HK-2 (cell line): Measurements from ENCODE around the gene PTPRR.

Experiments used
- DNase-seq: peaks from one replicate; pipeline ENCODE4 v3.0.0-alpha.2; 2018; ENCODE audit not compliant: unreplicated experiment

PTPRR gene, protein sequence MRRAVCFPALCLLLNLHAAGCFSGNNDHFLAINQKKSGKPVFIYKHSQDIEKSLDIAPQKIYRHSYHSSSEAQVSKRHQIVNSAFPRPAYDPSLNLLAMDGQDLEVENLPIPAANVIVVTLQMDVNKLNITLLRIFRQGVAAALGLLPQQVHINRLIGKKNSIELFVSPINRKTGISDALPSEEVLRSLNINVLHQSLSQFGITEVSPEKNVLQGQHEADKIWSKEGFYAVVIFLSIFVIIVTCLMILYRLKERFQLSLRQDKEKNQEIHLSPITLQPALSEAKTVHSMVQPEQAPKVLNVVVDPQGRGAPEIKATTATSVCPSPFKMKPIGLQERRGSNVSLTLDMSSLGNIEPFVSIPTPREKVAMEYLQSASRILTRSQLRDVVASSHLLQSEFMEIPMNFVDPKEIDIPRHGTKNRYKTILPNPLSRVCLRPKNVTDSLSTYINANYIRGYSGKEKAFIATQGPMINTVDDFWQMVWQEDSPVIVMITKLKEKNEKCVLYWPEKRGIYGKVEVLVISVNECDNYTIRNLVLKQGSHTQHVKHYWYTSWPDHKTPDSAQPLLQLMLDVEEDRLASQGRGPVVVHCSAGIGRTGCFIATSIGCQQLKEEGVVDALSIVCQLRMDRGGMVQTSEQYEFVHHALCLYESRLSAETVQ

DNA sequence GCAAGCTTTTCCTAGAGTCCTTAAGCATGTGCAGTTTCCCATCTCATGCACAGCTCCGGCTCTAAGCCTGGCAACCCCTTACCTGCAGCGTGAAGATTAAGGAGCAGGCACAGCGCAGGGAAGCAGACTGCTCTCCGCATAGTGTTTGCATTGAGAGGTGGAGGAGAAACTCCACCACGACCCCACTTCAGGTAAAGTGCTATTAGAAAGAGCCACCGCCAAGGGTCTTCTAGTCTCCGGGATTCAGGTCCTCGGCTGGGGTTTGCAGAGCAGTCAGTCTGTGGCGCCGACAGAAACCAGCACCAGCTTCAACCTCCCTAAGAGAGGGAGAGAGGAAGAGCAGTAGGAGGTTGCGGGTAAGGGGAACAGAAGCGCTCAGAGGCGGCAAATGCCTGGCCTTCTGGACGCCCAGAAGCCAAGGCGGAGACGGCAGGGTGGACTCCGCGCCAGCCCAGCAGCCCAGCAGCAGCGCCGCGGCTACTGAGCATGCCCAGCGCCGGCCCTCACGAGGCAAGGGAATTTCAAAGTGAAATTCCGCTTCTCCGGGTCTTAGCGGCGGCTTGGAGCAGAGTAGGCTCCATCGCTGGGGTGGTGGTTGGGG, at the start of gene PTPRR:
Gene PTPRR, minus strand, starts transcription at position 488 of the 601 bp plus-strand sequence. Its CDS starts 348 bp downstream, at position 140.
- DNase-seq = no peak

DNA sequence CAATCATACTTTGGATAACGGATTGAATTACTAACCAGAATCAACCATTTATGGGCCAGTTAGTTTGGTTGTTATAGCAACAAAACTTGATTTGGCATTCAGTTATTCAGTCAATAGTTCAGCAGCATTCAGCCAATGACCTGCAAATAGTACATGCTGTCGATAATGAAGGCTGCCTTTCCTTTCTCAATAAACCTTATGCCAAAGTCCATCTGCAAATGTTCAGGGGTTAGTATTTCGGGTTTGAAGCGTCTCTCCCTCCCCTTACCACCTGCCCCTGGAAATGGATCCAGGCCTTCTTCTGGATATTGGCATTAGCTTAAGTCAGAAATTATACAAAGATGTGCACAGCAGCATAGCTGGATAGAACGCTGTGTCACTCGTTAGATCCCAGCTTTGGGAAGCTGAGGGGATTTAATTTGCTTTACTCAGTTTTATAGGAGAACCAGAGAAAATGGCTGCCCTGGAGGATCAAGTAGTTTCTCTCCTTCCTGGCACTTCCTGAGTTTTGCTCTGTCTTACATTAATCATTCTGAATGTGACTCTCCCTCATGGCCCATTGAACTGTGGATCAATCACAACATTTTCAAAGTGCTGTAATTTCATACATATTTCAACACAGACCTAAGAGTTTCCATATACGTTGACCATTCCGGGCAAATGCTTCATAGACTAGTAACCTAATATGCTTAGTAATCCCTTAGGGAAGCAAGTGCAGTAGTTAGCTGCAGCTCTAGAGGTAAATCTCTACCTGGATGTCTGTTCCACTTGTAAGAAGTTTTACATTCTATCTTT, 46.7 kb upstream of the PTPRR start:
- DNase-seq = no peak

- no peak for DNase-seq
These were observed 45.5 kb upstream of the PTPRR start for GRCh38 chr12:70966046-70966445.

DNA sequence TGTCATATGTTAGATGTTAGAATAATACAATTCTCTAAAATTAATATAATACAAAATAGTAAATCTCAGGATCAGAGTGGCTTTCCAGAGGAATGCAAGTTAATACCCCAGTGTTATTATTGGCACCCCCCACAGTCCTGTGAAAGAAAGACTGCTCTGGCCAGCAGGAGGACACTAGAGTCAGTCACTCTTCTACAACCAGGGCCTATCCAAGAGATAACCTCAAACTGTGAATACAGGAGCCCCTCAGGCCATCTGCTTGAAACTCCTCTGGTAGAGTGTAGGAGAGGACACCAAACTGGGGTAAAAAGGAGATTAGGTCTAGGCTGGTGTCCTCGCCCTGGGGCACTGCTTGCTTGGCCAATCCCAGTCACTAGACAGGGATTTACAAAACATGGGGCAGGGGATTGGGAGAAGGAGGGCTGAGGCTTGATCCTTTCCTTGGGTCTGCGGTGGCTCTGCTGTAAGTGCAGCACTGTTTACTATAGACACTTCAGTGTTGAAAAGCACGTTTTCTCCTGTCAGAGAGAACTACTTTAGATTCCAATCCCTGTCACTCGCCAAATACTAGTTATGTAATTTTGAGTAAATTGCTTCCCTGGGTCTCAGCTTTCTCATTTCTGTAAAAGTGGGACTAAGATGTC, 44.5 kb upstream of the PTPRR start:
- no peak for DNase-seq

GRCh38 chr12:70963081-70963660, 42.6 kb upstream of the PTPRR start:
- no peak for DNase-seq

GRCh38 chr12:70962226-70962794, 41.8 kb upstream of the PTPRR start:
- no peak for DNase-seq

DNA sequence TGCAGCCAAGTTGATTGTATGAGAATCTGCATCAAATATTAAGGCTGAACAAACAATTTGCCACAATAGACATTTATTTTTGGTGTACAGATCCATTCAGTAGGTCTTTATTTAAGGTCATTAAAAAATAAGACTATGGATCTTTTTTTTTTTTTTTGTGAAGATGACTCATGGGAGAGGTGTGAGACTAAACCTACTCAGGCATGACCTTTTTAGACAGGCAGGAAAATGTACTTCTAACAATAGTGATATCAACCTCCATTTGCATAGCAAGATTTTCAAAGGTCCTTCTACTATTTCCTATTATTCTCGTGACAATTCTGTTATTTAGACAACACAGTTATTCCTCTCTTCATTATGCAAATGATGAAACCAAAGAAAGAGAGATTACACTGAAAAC, 39.9 kb upstream of the PTPRR start:
- DNase-seq = no peak

GRCh38 chr12:70955415-70955814, 34.9 kb upstream of the PTPRR start:
- no peak for DNase-seq

DNA sequence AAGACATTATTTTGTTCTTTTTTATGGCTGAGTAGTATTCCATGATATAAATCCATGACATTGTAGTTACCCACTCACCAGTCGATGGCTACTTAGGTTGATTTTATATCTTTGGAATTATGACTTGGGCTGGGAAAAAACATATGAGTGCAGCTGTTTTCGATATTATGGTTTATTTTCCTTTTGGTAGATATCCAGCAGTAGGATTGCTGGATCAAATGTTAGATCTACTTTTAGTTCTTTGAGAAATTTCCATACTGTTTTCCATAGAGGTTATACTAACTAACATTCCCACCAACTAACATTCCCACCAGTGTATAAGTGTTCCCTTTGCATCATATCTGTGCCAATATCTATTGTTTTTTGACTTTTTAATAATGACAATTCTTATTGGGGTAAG, 29.9 kb upstream of the PTPRR start:
- no peak for DNase-seq

DNA sequence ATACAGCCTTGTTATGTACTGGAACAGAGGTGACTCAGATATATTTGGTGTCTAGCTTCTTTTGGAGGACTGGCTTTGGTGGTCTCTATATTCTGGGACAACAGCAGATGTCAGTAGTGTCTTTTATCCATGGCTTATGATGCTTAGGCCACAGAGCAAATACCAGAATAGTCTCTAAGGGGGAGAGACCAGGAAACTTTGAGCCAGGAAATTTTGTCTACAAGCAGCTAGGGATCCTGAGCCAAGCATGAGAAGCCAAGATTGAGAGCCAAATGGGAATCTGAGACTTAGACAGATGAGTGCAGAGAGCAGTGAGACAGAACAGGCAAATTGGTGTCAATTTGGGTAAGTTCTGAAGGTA, 28.4 kb upstream of the PTPRR start:
- DNase-seq = no peak

GRCh38 chr12:70948236-70948975, 27.9 kb upstream of the PTPRR start:
- no peak for DNase-seq

GRCh38 chr12:70936203-70936813, 15.8 kb upstream of the PTPRR start:
- no peak for DNase-seq

DNA sequence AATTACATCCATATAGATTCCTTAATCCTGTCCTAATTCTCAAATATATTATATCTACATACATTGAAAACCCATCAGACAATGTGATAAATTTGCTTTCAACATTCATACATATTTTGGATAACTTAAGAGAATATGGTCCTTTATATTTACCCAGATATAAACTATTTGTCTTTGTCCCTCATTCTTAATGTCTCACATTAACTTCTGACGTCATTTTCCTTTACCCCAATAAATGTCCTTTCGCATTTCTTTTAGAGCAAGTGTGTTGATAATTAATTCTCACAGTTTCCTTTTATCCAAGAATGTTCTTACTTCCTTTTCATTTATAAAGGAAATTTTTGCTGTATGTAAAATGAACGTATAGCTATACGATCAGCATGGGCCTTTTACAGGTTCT, 12.6 kb upstream of the PTPRR start:
- DNase-seq = no peak

DNA sequence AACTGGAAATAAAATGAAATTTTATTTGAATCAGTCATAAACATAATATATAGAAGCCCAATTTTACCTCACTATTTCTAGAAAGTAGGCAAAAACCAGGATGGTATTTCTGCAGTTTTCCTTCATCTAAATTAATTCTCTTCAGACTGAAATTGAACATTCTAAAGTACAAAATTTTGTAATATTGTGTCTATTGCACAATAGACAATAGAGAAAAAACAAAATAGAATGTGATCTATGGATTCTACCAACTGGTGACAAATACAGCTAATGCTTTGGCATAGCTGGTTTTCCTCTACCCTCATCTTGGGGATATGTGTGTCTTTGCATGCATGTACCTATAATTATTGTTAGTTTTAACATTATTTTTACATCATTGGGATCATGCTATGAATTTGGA, 8.5 kb upstream of the PTPRR start:
- DNase-seq = no peak

DNA sequence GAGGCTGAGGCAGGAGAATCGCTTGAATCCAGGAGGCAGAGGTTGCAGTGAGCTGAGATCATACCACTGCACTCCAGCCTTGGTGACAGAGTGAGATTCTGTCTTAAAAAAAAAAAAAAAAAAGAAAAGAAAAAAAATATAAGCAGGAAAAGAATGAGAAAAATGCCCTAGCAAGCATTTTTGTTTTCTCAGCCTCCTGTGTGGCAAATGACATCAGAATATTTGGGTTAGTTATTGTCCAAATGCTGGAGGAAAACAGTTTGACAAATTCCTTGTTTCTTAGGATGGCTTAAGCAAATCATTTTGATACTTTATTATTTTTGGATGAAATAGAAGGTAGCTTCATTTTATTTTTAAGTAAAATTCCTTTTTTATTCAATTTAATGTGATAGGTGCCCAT, 7.5 kb upstream of the PTPRR start:
- no peak for DNase-seq

- DNase-seq = no peak
These were observed 6.8 kb upstream of the PTPRR start for GRCh38 chr12:70927356-70927755.

DNA sequence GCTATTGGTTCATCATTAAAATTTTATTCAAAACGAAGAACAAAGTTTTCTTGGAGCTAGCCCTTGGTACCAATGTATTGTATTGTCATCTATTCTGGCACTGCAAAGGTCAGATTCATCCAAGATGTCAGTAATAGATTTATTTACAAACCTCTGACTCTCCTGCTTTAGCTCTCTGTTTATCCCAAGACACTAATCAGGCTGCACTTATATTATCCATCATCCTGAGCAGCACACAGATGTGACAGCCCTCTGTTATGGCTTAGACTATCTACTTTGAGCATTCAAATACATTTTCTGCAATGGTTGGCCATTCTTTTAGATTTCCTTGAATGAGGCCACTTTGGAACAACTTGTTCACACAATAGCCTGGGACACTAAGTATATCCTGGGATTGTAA, 5.0 kb upstream of the PTPRR start:
- DNase-seq = no peak

DNA sequence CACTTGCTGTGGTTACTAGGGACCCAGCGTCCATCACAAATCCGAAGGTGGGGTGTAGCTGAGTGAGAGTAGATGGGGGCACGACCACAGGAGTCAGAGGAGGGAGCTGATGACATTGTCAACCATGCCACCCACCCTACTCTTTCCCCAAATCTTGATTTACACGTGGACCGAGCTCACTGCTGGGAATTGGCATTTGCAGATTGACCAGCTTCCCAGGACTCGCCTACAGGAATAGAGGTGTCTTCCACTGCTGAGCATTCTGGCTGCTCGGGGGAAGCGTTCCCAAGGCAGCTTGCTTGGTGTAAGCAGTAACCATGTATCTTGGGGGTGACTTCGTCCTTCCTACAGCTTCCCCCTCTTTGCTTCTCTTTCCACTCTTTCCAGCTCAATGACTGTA, 353 bp upstream of the PTPRR start:
- DNase-seq = no peak

GRCh38 chr12:70919597-70920035, 922 bp downstream of the PTPRR start:
- no peak for DNase-seq

DNA sequence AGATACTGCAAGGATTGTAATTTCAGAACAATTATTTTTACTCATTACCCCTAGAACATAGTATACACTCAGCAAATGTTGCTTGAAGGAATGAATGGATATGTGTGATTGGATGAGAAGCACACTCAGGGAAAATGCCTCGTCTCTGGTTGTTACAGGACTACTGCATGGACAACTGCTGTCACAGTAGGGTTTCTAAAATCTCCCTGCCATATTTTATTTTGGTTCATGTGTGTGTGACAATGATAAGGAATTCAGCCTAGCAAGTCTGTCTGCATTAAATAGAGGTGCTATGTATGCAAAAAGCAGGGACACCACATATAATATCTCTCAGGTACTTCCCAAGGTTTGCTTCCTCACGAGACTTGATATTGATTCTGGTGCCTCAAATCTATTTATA, 1.4 kb downstream of the PTPRR start:
- no peak for DNase-seq
